GM18858 (cell line): ENCODE results near the gene DYNC2I2.

Experiments
- ATAC-seq: cut with Tn5 transposase; IDR thresholded peaks from one replicate; pipeline ENCODE4 v1.9.1; 2021; ENCODE audit not compliant: unreplicated experiment

DYNC2I2 gene

DNA sequence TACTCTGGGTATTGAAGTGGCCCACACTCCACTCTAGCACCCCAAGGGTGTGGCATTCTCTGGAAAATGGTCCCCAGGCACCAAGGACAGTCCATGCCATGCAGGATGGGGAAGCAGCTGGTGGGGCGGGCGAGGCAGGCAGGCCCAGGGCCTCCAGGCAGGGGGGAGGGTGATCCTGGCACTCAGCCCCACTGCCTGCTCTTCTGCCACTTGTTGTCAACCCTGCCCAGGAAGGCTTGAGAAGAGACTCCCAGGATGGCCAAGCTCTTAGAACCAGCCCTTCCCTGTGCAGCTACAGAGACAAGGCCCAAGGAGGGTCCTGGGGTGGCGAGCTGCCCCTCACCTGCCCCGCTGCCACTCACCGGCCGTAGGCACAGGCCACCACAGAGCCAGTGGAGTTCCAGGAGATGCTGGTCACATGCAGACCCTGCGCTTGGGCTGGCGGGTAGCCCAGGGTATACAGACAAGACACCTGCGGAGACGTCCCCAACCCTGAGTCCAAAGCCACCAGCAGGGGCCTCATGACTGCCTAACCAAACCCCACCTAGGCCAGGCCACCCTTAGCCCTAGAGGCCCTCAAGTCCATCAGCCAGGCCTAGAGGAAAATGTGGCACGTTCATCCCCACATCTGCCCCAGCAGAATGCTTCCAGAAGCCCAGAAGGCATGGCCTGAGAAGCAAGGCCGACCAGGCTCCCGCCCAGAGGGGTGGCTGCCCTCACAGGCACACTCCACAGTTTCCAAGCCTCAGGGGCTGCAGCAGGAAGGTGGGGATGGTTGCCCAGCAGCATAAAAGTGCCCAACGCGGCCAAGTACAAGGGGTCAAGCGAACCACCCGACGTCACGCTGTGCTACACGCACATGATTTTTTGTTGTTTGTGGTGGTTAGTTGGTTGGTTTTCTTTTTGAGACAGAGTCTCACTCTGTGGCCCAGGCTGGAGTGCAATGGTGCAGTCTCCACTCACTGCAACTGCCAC, 19.8 kb downstream of the DYNC2I2 start:
- no peak for ATAC-seq

DNA sequence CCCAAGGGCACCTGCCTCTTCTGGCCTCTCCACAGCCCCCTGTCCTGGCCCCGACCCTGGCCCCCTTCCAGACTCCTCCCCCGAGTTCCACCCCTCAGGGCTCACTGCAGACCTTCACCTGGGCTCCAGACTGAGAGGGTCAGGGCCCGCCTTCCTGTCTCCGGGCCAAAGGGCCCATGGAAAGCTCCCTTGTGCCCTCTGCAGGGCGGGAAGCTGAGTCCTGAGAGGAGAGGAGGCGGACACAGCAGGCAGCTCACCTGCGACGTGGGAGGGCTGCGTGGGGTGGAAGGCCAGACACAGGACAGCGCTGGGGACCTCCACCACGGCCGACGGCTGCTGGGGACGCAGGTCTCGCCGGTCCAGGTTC, 20.6 kb downstream of the DYNC2I2 start:
- no peak for ATAC-seq

GRCh38 chr9:128635266-128636023, 21.2 kb downstream of the DYNC2I2 start:
- ATAC-seq: no peak

- no peak for ATAC-seq
Observed at GRCh38 chr9:128634651-128635262, 21.9 kb downstream of the DYNC2I2 start.

DNA sequence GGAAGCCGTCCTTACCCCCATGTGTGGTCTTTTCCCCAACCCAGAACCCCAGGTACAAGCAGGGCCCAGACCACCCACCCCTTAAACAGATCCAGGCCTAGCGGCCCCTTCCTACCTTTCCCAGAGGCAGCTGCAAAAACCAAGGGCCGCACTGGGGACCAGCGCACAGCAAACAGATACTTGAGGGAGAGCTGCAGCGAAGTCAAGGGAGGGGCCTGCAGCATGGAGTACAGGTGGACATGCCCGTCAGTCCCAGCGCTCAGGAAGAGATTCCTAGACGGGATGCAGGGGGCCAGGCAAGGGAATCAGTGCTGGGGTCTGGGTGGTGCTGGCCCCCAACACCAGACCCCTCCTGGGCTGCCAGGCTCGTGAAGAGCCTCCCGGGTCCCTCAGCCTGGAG, 22.5 kb downstream of the DYNC2I2 start:
- ATAC-seq: no peak

DNA sequence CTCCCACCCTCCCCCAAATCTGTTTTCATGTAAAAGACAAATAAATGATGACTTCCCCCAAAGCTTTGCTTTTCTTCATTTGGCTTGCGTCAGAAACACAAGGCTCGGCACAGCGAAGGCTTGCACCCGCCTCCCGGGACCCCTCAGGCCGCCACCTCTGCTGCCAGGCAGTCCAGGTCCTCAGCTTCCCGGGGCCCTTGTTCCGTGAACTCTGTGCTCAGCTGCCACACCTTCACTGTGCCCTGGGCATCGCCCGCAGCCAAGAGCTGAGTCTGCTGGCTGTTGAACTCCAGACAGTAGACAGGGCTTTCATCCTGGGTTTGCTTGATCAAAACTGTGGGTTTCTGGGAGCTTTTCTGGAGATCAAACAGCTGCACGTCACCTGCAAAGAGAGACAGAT, 23.0 kb downstream of the DYNC2I2 start:
- ATAC-seq: no peak

GRCh38 chr9:128633057-128633456, 23.6 kb downstream of the DYNC2I2 start:
- no peak for ATAC-seq

- no peak for ATAC-seq
Observed at GRCh38 chr9:128632486-128632885, 24.2 kb downstream of the DYNC2I2 start.

DNA sequence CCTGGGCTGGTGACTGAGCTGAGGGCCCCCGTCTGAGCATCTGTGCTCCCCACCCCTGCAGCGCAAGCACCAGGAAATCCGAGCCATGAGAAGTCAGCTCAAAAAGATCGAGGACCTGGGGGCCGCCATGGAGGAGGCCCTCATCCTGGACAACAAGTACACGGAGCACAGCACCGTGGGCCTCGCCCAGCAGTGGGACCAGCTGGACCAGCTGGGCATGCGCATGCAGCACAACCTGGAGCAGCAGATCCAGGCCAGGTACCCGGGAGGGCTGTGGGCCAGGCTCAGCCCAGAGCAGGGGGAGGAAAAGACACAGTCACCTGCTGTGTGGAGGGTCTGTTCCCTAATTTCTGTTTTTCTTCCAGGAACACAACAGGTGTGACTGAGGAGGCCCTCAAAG, 24.6 kb downstream of the DYNC2I2 start:
- ATAC-seq: no peak

GRCh38 chr9:128631636-128632035, 25.0 kb downstream of the DYNC2I2 start:
- no peak for ATAC-seq

DNA sequence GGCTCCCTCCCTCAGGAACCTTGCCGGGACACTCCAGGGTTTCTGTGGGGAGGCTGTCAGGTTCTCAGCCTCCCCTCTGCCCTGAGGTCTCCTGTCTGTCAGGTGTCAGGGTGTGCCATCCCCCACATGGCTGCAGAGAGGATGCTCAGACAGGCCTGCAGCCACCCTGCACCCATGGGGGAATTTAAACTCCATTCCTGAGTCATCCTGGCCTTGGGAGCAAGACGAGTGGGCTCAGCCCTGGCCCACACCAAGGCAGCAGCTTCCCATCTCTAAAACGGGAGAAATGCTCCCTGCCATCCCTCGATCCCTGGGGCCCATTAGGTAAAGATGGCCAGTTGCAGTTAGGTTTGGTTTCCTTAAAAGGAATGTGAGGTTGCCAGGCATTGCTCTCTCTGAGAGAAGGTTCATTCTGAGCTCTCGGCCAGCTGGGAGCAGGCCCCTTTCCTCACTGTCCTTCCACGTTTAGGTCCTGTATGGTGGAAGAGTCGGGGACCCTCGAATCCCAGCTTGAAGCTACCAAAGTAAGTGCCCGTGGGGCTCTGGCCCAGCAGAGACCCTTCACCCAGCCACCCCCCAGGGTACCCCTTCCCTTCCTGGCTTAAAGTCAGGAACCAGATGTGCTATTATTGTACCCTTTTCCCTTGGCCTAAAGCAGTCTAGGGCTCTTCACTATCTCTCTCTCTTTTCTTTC, 26.6 kb downstream of the DYNC2I2 start:
- no peak for ATAC-seq

DNA sequence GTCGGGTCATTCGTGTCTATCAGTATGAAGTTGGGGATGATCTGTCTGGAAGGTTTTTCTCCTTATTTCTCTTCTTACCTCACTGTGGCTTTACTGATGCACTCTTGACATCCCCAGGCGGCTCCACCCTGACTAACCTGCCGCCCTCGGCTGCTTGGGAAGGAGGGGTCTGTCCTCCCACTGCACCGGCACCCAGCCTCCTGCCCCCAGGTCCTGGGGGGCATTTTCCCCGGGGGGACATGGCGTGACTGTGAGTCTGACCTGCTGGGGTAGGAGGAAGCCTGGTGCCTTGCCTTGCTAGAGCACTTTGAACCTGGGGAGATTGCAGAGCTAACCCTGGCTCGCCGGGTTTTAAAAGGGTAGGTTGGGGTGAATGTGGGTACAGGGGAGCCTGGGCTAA, 27.5 kb downstream of the DYNC2I2 start:
- ATAC-seq: no peak

DNA sequence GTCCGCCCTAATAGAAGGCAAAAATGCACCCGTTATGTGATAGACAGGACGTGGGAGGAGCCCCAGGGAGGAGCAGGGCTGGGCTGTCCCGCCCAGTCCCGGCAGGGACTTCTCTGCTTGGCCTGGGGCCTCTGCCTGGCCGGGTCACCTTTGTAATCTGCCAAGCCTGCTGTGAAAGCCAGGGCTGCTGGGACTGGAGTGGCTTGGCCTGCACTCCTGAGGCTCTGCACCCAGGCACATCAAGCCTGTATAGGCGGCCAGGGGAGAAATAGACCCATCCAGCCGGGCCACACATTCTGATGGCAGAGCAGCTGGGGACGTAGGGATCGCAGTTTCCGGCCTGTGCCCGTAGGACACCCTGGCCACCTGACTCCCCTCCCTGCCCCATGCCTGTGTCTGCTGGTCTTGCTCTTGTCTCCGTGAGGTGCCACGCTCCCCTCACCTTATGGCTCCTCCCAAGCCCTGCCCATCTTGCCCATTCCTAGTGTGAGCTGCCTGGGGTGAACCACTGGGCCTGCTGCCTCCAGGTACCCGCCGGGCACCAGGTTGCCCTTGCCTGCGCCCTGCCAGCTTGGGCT, 28.1 kb downstream of the DYNC2I2 start:
- ATAC-seq: no peak

DNA sequence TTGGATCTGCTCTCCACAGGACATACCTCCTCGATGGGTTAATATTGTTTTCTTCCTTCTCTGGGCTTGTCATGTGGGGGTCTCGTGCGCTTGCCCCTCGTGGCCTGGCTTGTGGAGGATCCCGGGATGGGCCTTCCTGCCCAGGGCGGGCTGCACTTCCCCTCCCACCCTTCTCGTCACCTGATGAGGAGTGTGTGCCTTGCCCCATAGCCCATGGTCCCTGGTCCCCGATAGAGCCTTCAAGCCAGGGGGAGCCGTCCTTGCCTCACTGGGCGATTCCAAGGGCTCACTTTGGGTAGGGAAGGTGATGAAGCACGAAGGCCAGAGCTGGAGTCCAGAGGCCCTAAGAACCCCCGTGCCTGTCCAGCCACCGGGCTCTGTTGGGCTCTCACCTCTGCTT, 28.7 kb downstream of the DYNC2I2 start:
- no peak for ATAC-seq

DNA sequence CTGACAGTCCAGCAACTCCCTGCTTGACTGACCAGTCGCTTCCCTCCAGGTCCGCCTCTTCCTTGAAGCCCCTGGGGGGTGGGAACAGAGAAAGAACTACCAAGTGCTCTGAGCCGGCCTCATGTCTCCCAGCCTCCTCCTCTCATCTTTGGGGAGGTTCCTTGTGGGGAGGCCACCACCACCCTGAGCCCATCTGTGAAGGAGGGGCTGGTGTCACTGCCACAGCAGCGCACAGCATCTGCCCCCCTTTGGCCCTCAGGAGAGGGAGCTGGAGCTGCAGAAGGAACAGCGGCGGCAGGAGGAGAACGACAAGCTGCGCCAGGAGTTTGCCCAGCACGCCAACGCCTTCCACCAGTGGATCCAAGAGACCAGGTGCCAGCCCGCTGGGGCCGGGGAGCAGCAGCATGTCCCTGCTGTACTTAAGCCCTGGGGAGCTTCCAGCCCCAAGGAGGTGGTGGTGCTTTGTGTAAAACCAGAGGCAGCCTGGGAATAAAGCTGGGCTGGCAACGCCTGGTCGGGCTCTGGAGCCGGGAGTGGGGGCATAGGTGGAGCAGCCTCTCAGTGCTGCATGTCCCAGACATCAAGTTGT, 29.4 kb downstream of the DYNC2I2 start:
- no peak for ATAC-seq

DNA sequence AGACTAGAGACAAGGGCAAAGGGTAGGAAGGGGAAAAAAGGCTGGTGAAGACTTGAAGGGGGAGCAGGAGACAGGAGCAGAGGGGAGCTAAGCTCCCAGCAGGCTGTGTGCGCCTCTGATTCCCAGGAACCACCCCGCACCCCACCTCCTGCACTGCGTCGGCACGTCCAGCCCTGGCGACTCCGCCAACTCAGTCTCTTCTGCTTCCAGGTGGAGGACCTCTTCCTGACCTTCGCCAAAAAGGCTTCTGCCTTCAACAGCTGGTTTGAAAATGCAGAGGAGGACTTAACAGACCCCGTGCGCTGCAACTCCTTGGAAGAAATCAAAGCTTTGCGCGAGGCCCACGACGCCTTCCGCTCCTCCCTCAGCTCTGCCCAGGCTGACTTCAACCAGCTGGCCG, 30.5 kb downstream of the DYNC2I2 start:
- no peak for ATAC-seq

GRCh38 chr9:128625391-128626146, 31.1 kb downstream of the DYNC2I2 start:
- no peak for ATAC-seq

DNA sequence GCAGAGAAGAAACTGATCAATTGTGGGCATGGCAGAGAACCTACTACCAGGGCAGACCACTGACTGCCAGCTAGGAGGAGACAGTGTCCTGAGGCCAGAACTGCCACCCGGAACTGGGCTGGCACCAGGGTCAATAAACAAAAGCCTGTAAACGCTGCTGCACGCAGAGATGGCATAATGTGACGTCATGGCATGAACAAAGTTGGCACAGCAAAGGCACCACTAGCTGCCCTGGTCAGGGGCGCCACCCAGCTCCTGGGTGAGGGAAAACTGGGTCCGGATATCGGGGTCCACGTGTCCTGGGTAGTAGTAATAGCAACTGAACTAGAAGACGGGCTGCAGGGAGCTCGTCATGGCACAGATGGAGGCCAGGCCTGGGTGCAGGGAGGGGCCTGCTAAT, 32.1 kb downstream of the DYNC2I2 start:
- no peak for ATAC-seq

DNA sequence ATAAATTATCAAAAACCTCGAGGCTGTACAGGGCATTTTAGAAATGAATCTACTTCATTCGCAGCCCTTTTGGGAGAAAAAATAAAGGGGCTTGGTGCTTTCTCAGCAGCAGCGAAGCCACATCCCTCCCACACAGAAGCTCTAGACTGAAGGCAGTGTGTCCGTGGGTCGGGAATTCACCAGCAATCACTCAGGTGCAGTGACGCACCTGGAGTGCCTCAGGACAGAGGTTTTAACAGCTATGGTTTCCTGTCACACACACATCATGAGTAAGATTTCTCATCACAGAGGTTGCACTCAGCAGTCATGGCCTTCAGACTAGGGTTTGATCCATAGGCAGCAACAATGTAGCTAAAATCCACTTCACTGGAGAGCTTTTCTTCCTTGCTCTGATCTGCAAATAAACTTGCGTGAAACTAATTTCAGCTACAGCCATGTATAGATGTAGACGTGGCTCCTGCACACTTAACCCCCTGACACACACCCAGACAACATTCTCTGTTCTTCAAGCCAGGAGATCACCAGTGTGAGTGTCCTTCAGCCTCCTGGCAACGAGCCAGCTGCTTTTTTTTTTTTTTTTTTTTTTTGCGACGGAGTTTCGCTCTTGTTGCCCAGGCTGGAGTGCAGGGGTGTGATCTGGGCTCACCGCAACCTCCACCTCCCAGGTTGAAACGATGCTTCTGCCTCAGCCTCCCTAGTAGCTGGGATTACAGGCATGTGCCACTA, 34.8 kb downstream of the DYNC2I2 start:
- no peak for ATAC-seq
